Lung (tissue), 12 donors: Measurements from ENCODE around the gene LLGL1. TPM values are rescaled to one million over a fixed set of nuclear protein-coding genes. Genes with fewer than 3 reads are reported as not detected.

Experiments used
- ATAC-seq: fragments of 200-7000 bp; cut with Tn5 transposase; one replicate; pipeline ENCODE4 v1.9.1; 2020; ENCODE audit warnings: moderate number of reproducible peaks; ENCODE audit not compliant: insufficient read depth, low FRiP score
- DNase-seq, 3 donors: peaks; one replicate each; pipeline ENCODE4 v3.0.0-alpha.2; 2013 to 2017
- H3K27ac ChIP-seq, 2 donors: one replicate each; pipeline ENCODE4 v1.5.1; 2013; ENCODE audit warnings: mild to moderate bottlenecking in 2 of 2, moderate library complexity in 2 of 2, control low read depth in 1 of 2, inconsistent platforms in 1 of 2, low read depth in 1 of 2, low read length in 1 of 2
- H3K27me3 ChIP-seq, 3 donors: one replicate each; pipeline ENCODE4 v1.5.1; 2013; ENCODE audit warnings: low read length in 2 of 3; ENCODE audit not compliant: control insufficient read depth in 3 of 3, insufficient read depth in 3 of 3
- H3K36me3 ChIP-seq, 4 donors: one replicate each; pipeline ENCODE4 v1.5.1; 2013; ENCODE audit warnings: low read length in 4 of 4, mild to moderate bottlenecking in 1 of 4, moderate library complexity in 1 of 4; ENCODE audit not compliant: control insufficient read depth in 4 of 4, insufficient read depth in 4 of 4
- H3K4me1 ChIP-seq, 5 donors: one replicate each; pipeline ENCODE4 v1.5.1; 2013; ENCODE audit warnings: low read length in 5 of 5, mild to moderate bottlenecking in 2 of 5, moderate library complexity in 1 of 5; ENCODE audit not compliant: control insufficient read depth in 5 of 5, insufficient read depth in 5 of 5
- H3K4me3 ChIP-seq: one replicate; pipeline ENCODE4 v1.5.1; 2013; ENCODE audit warnings: mild to moderate bottlenecking, control low read depth, moderate library complexity
- H3K9ac ChIP-seq, 2 donors: one replicate each; pipeline ENCODE4 v1.5.1; 2013; ENCODE audit warnings: low read length in 2 of 2, control low read depth in 1 of 2; ENCODE audit not compliant: insufficient read depth in 1 of 2
- H3K9me3 ChIP-seq, 4 donors: one replicate each; pipeline ENCODE4 v1.5.1; 2013; ENCODE audit warnings: low read length in 3 of 4, mild to moderate bottlenecking in 1 of 4, moderate library complexity in 1 of 4; ENCODE audit not compliant: control insufficient read depth in 4 of 4, insufficient read depth in 3 of 4
- WGBS, 2 donors: extraction: QIAGEN DNeasy Blood & Tissue Kit; methylation state at CpG; one replicate each; pipeline ENCODE4 v1.1.7; 2013; 5-methylcytosine and 5-hydroxymethylcytosine counted together
- polyA plus RNA-seq, 2 donors: library from polyadenylated mRNA; stranded (reverse); fragments of 200-250 nt; gene quantifications; one replicate each; pipeline ENCODE4 v1.2.1, GENCODE V29; 2013
- total RNA-seq, 2 donors: library from RNA; depleted of rRNA in 1 of 2; stranded (reverse); fragments of >200 nt in 1 of 2; gene quantifications; one replicate each; pipeline ENCODE4 v1.2.1, GENCODE V29; 2014 to 2021
- TF ChIP-seq, protein P1 (sequence below): IDR thresholded peaks from 2 replicates; pipeline ENCODE4 v1.5.1; 2012; ENCODE audit warnings: mild to moderate bottlenecking; ENCODE audit errors: control extremely low read depth, extremely low read depth
- donor health status: control.
- donor health status: control.
- donor health status: Bipolar disorder and iron deficiency.
- donor health status: healthy.
- donor health status: DM: yes; HTN: yes; CAD: no.

The LLGL1 gene
- total and polyA plus RNA-seq, 4 donors: 7.1 to 21.8 (median 12.1) TPM

DNA sequence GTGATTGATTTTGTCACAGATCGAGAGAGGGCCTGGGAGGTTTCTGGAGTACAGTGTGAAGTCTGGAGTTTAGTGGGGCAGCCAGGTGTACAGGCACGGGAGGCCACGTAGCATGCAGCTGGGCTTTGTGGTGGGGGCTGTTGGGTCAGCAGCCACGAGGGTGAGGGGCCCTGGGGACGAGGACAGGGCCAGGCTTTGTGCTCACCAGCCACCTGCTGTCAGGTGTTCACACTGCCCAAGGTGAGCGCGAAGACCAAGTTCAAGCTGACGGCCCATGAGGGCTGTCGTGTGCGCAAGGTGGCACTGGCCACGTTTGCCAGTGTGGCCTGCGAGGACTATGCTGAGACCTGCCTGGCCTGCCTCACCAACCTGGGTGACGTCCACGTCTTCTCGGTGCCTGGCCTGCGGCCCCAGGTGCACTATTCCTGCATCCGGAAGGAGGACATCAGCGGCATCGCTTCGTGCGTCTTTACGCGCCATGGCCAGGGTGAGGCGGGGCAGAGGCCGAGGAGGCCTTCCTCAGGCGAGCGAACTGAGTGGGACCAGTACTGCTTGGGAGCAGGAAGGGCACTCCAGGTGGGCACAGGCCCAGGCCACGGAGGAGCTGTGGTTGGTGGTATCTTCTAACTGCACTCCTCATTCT, 15.9 kb downstream of the LLGL1 start:
- WGBS, 2 donors: 91 to 93% methylated on average over 28 of the region's 28 CpGs
- H3K27ac ChIP-seq: no peak overlapping the region
- H3K9ac ChIP-seq: no peak overlapping the region
- DNase-seq (no peak), ATAC-seq (no peak)
- H3K4me1 ChIP-seq: no peaks in the 10 kb centered on the region
- H3K4me3 ChIP-seq: no peak overlapping the region
- peaks cover 0 to 62% (median 40%) of the 10 kb centered on the region in 4 donors for H3K36me3 ChIP-seq
- no peaks in the 10 kb centered on the region for H3K9me3 ChIP-seq
- H3K27me3 ChIP-seq: no peaks in the 10 kb centered on the region
- TF ChIP-seq, protein P1, sequence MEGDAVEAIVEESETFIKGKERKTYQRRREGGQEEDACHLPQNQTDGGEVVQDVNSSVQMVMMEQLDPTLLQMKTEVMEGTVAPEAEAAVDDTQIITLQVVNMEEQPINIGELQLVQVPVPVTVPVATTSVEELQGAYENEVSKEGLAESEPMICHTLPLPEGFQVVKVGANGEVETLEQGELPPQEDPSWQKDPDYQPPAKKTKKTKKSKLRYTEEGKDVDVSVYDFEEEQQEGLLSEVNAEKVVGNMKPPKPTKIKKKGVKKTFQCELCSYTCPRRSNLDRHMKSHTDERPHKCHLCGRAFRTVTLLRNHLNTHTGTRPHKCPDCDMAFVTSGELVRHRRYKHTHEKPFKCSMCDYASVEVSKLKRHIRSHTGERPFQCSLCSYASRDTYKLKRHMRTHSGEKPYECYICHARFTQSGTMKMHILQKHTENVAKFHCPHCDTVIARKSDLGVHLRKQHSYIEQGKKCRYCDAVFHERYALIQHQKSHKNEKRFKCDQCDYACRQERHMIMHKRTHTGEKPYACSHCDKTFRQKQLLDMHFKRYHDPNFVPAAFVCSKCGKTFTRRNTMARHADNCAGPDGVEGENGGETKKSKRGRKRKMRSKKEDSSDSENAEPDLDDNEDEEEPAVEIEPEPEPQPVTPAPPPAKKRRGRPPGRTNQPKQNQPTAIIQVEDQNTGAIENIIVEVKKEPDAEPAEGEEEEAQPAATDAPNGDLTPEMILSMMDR: no peak

DNA sequence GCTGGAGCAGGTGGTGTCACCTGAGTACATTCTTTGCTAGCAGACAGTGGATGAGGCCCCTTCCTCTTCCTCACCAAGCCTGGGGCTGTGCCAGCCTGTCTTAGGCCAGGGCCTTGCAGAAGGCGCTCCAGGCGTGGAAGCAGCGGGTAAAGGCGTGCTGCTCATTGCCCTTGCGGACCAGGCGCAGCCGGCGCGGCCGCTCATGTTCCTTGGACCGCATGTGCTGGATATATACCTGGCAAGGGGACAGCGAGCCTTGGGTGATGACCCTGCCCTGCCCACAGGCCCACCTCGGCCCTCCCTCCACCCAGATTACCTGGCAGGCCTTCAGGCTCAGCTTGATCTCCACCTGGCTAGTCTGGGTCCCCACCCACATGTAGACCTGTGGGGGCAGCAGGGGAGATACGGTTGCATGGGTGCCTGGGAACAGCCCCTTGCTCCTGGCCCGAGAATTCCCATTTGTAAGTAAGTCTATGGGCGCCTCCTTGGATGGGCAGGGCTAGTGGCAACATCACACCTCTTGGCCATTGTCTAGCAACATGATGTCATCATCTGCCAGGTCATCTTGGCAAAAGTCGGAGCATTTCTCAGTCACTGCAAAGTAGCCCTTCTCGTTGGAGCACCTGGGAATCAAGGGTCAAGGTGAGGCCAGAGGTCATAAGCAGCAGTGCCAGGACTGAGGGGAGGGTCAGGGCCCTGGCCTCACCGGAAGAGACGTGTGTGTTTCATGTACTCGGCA, 19.8 kb downstream of the LLGL1 start:
- H3K4me1 ChIP-seq: peaks cover 0 to 3% (median 0%) of the 10 kb centered on the region in 5 donors
- H3K9ac ChIP-seq: no peak overlapping the region
- no peak overlapping the region for H3K4me3 ChIP-seq
- H3K27me3 ChIP-seq: no peaks in the 10 kb centered on the region
- no peaks in the 10 kb centered on the region for H3K9me3 ChIP-seq
- TF ChIP-seq, protein P1: no peak
- 93 to 97% methylated on average over 21 of the region's 21 CpGs for WGBS, 2 donors
- H3K36me3 ChIP-seq: peaks cover 0 to 73% (median 28%) of the 10 kb centered on the region in 4 donors
- ATAC-seq: no peak
- no peak overlapping the region for H3K27ac ChIP-seq
- no peak for DNase-seq

DNA sequence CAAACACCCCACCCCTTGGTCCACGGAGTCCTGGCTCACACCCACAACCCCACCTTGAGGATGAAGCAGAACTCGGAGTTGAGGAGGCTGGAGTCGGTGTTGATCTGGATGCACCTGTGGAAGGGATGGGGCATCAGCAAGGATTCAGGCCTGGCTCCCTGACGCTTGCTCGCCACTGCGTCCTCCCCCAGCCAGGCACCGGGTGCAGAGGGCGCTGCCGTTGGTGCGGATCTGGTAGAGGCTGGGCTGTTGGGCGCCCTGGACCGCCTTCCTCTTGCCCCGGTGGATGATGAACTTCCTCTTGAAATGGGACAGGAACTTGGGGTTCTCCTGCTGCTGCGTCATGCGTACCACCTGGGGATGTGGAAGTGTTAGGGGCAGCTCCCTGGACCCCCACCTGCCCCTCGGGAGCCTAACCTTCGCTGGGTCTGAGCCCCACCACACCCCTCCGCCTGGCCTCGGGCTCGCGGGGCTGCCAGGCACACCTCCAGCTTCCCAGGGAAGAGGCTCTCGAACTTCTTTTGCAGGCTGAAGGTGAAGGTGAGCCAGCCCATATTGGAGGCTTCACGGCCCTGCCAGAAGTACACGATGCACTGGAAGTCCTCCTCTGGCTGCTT, 20.8 kb downstream of the LLGL1 start:
- peaks cover 3 to 82% (median 29%) of the 10 kb centered on the region in 4 donors for H3K36me3 ChIP-seq
- H3K4me1 ChIP-seq: peaks cover 0 to 3% (median 0%) of the 10 kb centered on the region in 5 donors
- 83 to 86% methylated on average over 23 to 24 of the region's 24 CpGs for WGBS, 2 donors
- TF ChIP-seq, protein P1: no peak
- no peak overlapping the region for H3K27ac ChIP-seq
- H3K4me3 ChIP-seq: no peak overlapping the region
- H3K9me3 ChIP-seq: no peaks in the 10 kb centered on the region
- no peaks in the 10 kb centered on the region for H3K27me3 ChIP-seq
- no peak for ATAC-seq
- H3K9ac ChIP-seq: no peak overlapping the region
- DNase-seq: no peak
